GM12864 (cell line): ENCODE results near the gene MICU2.
"Not testable (repeated sequence)": the region's sequence is repeated elsewhere in the genome, so short reads cannot be mapped to it uniquely, and the experiment has no call there.

ENCODE experiments used
- DNase-seq: peaks from one replicate; pipeline ENCODE4 v3.0.0-alpha.2; 2011; ENCODE audit warnings: low read depth
- H3K4me3 ChIP-seq: 2 replicates; pipeline ENCODE4 v1.5.1; 2011; ENCODE audit warnings: mild to moderate bottlenecking, low read depth, low read length, control low read depth
- CTCF ChIP-seq: IDR thresholded peaks from 2 replicates; pipeline ENCODE4 v1.5.1; 2011; ENCODE audit warnings: low read depth, mild to moderate bottlenecking, moderate library complexity, low read length, control low read depth, inconsistent platforms; ENCODE audit errors: missing control alignments

The MICU2 gene

GRCh38 chr13:21595546-21595822, 8.5 kb downstream of the MICU2 start:
- no peak for TF ChIP-seq CTCF
- DNase-seq = no peak
- H3K4me3 ChIP-seq = no peak overlapping the region; the same call in 1 of the 2 replicates

GRCh38 chr13:21594715-21595545, 9.0 kb downstream of the MICU2 start:
- peak; percentile 21 for DNase-seq
- TF ChIP-seq CTCF = no peak
- no peak overlapping the region; the same call in 1 of the 2 replicates for H3K4me3 ChIP-seq

GRCh38 chr13:21590665-21591456, 13.1 kb downstream of the MICU2 start:
- H3K4me3 ChIP-seq, DNase-seq: not testable (repeated sequence)

- H3K4me3 ChIP-seq = no peak overlapping the region
- no peak for TF ChIP-seq CTCF
- DNase-seq = no peak
Observed at GRCh38 chr13:21590231-21590630, 13.7 kb downstream of the MICU2 start.

- not testable (repeated sequence) for H3K4me3 ChIP-seq, DNase-seq
Observed at GRCh38 chr13:21589510-21589909, 14.5 kb downstream of the MICU2 start.

GRCh38 chr13:21588411-21588810, 15.6 kb downstream of the MICU2 start:
- DNase-seq, H3K4me3 ChIP-seq: not testable (repeated sequence)

GRCh38 chr13:21584973-21585592, 18.9 kb downstream of the MICU2 start:
- DNase-seq = no peak
- no peak overlapping the region for H3K4me3 ChIP-seq
- no peak for TF ChIP-seq CTCF

GRCh38 chr13:21583478-21583877, 20.5 kb downstream of the MICU2 start:
- TF ChIP-seq CTCF = no peak
- DNase-seq = no peak
- H3K4me3 ChIP-seq = no peak overlapping the region
